C4-2B (cell line): ENCODE data around the gene CLEC4C.

ENCODE experiments used
- ZFX ChIP-seq: fragments of 450-650 bp; IDR thresholded peaks from 2 replicates; pipeline ENCODE4 v1.6.1; 2017
- TF ChIP-seq, protein P1 (sequence below): fragments of 450-650 bp; conservative IDR thresholded peaks from 2 replicates; pipeline ENCODE4 v1.5.1; 2017; ENCODE audit warnings: mild to moderate bottlenecking

DNA sequence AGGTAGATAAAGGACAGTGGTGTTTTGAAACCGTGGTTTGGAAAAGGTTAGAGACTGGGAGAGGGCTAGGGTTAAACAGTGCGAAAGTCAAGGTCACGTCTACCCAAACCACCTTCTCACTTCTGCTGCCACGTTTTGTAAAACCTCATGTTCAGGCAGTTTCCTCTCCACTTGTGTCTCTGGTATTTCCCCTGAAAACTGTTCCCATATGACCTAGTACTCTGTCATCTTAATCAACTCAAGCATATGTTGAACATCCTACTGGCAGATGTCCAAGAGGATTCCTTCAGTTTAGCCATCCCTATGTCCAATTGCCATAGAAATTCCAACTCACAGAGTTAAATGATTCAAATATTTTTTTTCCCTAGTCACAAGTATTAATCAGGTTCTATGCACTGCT is 17.4 kb downstream of the CLEC4C start:
- TF ChIP-seq, protein P1, sequence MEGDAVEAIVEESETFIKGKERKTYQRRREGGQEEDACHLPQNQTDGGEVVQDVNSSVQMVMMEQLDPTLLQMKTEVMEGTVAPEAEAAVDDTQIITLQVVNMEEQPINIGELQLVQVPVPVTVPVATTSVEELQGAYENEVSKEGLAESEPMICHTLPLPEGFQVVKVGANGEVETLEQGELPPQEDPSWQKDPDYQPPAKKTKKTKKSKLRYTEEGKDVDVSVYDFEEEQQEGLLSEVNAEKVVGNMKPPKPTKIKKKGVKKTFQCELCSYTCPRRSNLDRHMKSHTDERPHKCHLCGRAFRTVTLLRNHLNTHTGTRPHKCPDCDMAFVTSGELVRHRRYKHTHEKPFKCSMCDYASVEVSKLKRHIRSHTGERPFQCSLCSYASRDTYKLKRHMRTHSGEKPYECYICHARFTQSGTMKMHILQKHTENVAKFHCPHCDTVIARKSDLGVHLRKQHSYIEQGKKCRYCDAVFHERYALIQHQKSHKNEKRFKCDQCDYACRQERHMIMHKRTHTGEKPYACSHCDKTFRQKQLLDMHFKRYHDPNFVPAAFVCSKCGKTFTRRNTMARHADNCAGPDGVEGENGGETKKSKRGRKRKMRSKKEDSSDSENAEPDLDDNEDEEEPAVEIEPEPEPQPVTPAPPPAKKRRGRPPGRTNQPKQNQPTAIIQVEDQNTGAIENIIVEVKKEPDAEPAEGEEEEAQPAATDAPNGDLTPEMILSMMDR: no peak
- no peak for TF ChIP-seq ZFX
